OCI-LY1 (cell line): ENCODE results near the gene TBCE.

Experiments
- H2AFZ ChIP-seq: fragments of 200-600 bp; sonication (generic), shearing (Covaris generic); 2 replicates; pipeline ENCODE4 v1.6.0; 2014; ENCODE audit warnings: antibody characterized with exemption, mild to moderate bottlenecking, low read length
- H3F3A ChIP-seq: fragments of 200-600 bp; sonication (generic), shearing (Covaris generic); 2 replicates; pipeline ENCODE4 v1.6.0; 2014; ENCODE audit warnings: mild to moderate bottlenecking, antibody characterized with exemption, low read length, moderate library complexity; ENCODE audit not compliant: insufficient read depth
- H3K27ac ChIP-seq: fragments of 200-600 bp; sonication (generic); 2 replicates; pipeline ENCODE4 v1.5.1; 2014; ENCODE audit warnings: low read length, mixed run types, mild to moderate bottlenecking, low read depth; ENCODE audit not compliant: poor library complexity, severe bottlenecking
- H3K27me3 ChIP-seq: fragments of 200-600 bp; sonication (generic); 2 replicates; pipeline ENCODE4 v1.6.0; 2014; ENCODE audit warnings: antibody characterized with exemption, mild to moderate bottlenecking, low read length, moderate library complexity; ENCODE audit not compliant: insufficient read depth
- H3K36me3 ChIP-seq: fragments of 200-600 bp; sonication (generic); 2 replicates; pipeline ENCODE4 v1.6.1; 2014; ENCODE audit warnings: mild to moderate bottlenecking, antibody characterized with exemption, low read length, moderate library complexity, mixed read lengths; ENCODE audit not compliant: insufficient read depth
- H3K4me1 ChIP-seq: fragments of 200-600 bp; sonication (generic); 2 replicates; pipeline ENCODE4 v1.5.1; 2014; ENCODE audit warnings: mild to moderate bottlenecking, low read length, moderate library complexity; ENCODE audit not compliant: insufficient read depth, severe bottlenecking
- H3K4me2 ChIP-seq: fragments of 200-600 bp; sonication (generic), shearing (Covaris generic); 2 replicates; pipeline ENCODE4 v1.6.1; 2014; ENCODE audit warnings: low read length
- H3K4me3 ChIP-seq: fragments of 200-600 bp; sonication (generic); 2 replicates; pipeline ENCODE4 v1.5.1; 2014; ENCODE audit warnings: low read length, low read depth, mild to moderate bottlenecking, mixed read lengths; ENCODE audit not compliant: poor library complexity, severe bottlenecking
- H3K79me2 ChIP-seq: fragments of 200-600 bp; shearing (Covaris generic); 2 replicates; pipeline ENCODE4 v1.6.1; 2016; ENCODE audit warnings: mixed run types, low read length, mixed read lengths; ENCODE audit not compliant: insufficient read depth
- H3K9ac ChIP-seq: fragments of 200-600 bp; sonication (generic), shearing (Covaris generic); 2 replicates; pipeline ENCODE4 v1.6.1; 2014; ENCODE audit warnings: mild to moderate bottlenecking, low read length, mixed read lengths
- H3K9me2 ChIP-seq: fragments of 200-600 bp; sonication (generic), shearing (Covaris generic); 2 replicates; pipeline ENCODE4 v1.6.1; 2014; ENCODE audit warnings: low read depth, mild to moderate bottlenecking, low read length, mixed read lengths
- H3K9me3 ChIP-seq: fragments of 200-600 bp; shearing (Covaris generic); 2 replicates; pipeline ENCODE4 v1.6.1; 2014; ENCODE audit warnings: low read length, mixed read lengths
- H4K20me1 ChIP-seq: fragments of 200-600 bp; sonication (generic), shearing (Covaris generic); 2 replicates; pipeline ENCODE4 v1.6.0; 2016; ENCODE audit warnings: mild to moderate bottlenecking, low read length; ENCODE audit not compliant: insufficient read depth
- EZH2 ChIP-seq: fragments of 200-600 bp; sonication (generic), shearing (Covaris generic); IDR thresholded peaks from 2 replicates; pipeline ENCODE4 v1.8.0; 2017; ENCODE audit warnings: borderline replicate concordance, mixed run types, mild to moderate bottlenecking, antibody characterized with exemption, low read length, moderate library complexity, mixed read lengths
- TF ChIP-seq, protein P1 (sequence below): fragments of 200-600 bp; sonication (generic), shearing (Covaris generic); IDR thresholded peaks from 2 replicates; pipeline ENCODE4 v1.5.1; 2017; ENCODE audit warnings: mild to moderate bottlenecking, antibody characterized with exemption, low read length, moderate library complexity, mixed read lengths

The TBCE gene

GRCh38 chr1:235402457-235403200, 35.4 kb downstream of the TBCE start:
- no peak overlapping the region for H3K4me2 ChIP-seq
- H4K20me1 ChIP-seq = no peaks in the 10 kb centered on the region
- no peak overlapping the region for H3K4me3 ChIP-seq
- H3K27ac ChIP-seq = no peak overlapping the region
- no peaks in the 10 kb centered on the region for H3K27me3 ChIP-seq
- peaks cover 5% of the 10 kb centered on the region; the same call in 1 of the 2 replicates for H3K79me2 ChIP-seq
- no peaks in the 10 kb centered on the region for H3F3A ChIP-seq
- no peaks in the 10 kb centered on the region for H3K9me2 ChIP-seq
- no peaks in the 10 kb centered on the region for H3K4me1 ChIP-seq
- H3K9ac ChIP-seq = no peak overlapping the region
- H2AFZ ChIP-seq = no peak overlapping the region
- no peaks in the 10 kb centered on the region for H3K36me3 ChIP-seq
- no peak for TF ChIP-seq EZH2
- TF ChIP-seq, protein P1, sequence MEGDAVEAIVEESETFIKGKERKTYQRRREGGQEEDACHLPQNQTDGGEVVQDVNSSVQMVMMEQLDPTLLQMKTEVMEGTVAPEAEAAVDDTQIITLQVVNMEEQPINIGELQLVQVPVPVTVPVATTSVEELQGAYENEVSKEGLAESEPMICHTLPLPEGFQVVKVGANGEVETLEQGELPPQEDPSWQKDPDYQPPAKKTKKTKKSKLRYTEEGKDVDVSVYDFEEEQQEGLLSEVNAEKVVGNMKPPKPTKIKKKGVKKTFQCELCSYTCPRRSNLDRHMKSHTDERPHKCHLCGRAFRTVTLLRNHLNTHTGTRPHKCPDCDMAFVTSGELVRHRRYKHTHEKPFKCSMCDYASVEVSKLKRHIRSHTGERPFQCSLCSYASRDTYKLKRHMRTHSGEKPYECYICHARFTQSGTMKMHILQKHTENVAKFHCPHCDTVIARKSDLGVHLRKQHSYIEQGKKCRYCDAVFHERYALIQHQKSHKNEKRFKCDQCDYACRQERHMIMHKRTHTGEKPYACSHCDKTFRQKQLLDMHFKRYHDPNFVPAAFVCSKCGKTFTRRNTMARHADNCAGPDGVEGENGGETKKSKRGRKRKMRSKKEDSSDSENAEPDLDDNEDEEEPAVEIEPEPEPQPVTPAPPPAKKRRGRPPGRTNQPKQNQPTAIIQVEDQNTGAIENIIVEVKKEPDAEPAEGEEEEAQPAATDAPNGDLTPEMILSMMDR = no peak
- no peaks in the 10 kb centered on the region for H3K9me3 ChIP-seq

GRCh38 chr1:235403593-235403992, 36.4 kb downstream of the TBCE start:
- H3K4me1 ChIP-seq = no peaks in the 10 kb centered on the region
- no peak overlapping the region for H2AFZ ChIP-seq

DNA sequence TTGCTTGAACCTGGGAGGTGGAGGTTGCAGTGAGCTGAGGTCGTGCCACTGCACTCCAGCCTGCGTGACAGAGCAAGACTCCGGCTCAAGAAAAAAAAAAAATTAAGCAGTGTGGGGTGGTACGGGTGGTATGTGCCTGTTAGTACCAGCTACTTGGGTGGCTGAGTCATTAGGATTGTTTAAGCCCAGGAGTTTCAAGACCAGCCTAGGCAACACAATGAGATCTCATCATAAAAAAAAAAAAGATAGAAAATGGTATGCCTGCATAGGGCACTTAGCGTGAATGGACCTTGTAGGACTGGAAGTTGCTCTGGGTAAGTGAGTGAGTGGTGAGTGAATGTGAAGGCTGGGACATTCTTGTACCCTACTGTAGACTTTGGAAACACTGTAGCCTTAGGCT, 37.0 kb downstream of the TBCE start:
- Histone ChIP-seq H3K27me3 (no peaks in the 10 kb centered on the region), H4K20me1 (no peaks in the 10 kb centered on the region), H3K4me3 (no peak overlapping the region), H3K9ac (no peak overlapping the region), H3K9me3 (no peaks in the 10 kb centered on the region), H3K79me2 (0 out of 2 replicates have a peak, but pooled peaks cover 5% of the 10 kb centered on the region), H3K27ac (no peak overlapping the region), H3F3A (no peaks in the 10 kb centered on the region), H3K4me1 (no peaks in the 10 kb centered on the region), H3K4me2 (no peak overlapping the region), H2AFZ (no peak overlapping the region), H3K36me3 (no peaks in the 10 kb centered on the region), H3K9me2 (no peaks in the 10 kb centered on the region)
- TF ChIP-seq, protein P1 = no peak
- TF ChIP-seq EZH2 = no peak

More at GRCh38 chr1:235403593-235403992, 36.4 kb downstream of the TBCE start:
- Histone ChIP-seq H4K20me1 (no peaks in the 10 kb centered on the region), H3K9me2 (no peaks in the 10 kb centered on the region), H3F3A (no peaks in the 10 kb centered on the region), H3K27ac (no peak overlapping the region), H3K36me3 (no peaks in the 10 kb centered on the region), H3K9me3 (no peaks in the 10 kb centered on the region), H3K4me3 (no peak overlapping the region), H3K79me2 (0 out of 2 replicates have a peak, but pooled peaks cover 5% of the 10 kb centered on the region), H3K4me2 (no peak overlapping the region), H3K27me3 (no peaks in the 10 kb centered on the region), H3K9ac (no peak overlapping the region)
- TF ChIP-seq, protein P1 = no peak
- no peak for TF ChIP-seq EZH2
